ENCODE results near the gene KRT86. TPM values are rescaled to one million over a fixed set of nuclear protein-coding genes. Genes with fewer than 3 reads are reported as not detected.

KRT86 gene
- total and polyA plus RNA-seq, 2 experiments from 2014 or later = 0.16 TPM; not detected in 1

DNA sequence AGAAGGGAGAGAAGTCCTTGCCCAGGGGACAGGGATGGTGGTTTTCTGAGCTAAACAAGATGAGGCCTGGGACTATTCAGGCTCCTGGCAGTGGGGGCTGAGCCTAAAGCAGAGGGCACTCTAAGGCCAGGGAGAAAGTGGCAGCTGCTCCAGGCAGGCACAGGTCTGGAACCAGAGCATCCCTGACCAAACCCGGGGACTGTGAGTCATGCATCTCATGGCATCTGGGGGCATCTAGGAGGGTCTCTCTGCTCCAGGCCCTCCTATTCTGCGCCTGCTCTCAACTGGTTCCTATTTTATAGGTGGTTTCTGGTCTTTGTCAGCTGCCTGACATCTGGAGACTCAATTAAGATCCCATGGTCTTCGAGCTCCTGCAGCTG, 29.8 kb upstream of the KRT86 start:
- H3K4me2 ChIP-seq = no peak overlapping the region
- no peaks in the 10 kb centered on the region for H3K79me2 ChIP-seq (replicated peaks; ENCODE audit: insufficient read depth)
- H3K27ac ChIP-seq (ENCODE audit: low read depth) = no peak overlapping the region
- Mint-ChIP-seq H3K27ac (no peak overlapping the region; the same call in 1 of the 2 replicates), H3K4me1 (peaks cover 35% of the 10 kb centered on the region), H3K27me3 (ENCODE audit: insufficient read depth, low read depth, poor library complexity) (peaks cover 26% of the 10 kb centered on the region), H3K36me3 (ENCODE audit: low read depth) (peaks cover 8% of the 10 kb centered on the region; the same call in 1 of the 3 replicates), H3K9me3 (no peaks in the 10 kb centered on the region), H3K4me3 (no peak overlapping the region)
- no peak overlapping the region for H3K4me3 ChIP-seq
- no peaks in the 10 kb centered on the region for H4K20me1 ChIP-seq (replicated peaks; ENCODE audit: insufficient read depth)
- peaks cover 6% of the 10 kb centered on the region for H3K27me3 ChIP-seq (ENCODE audit: insufficient read depth)
- H3K4me1 ChIP-seq (ENCODE audit: insufficient read depth) = no peaks in the 10 kb centered on the region
- DNase-seq (ENCODE audit: low spot score) (no peak), ATAC-seq (no peak)
- no peaks in the 10 kb centered on the region for H3K36me3 ChIP-seq (ENCODE audit: insufficient read depth)
- no peak overlapping the region for H2AFZ ChIP-seq
- H3K9me2 ChIP-seq (ENCODE audit: insufficient read depth) = no peaks in the 10 kb centered on the region
- TF ChIP-seq ZNF114 (CRISPR knock-in tag; IDR thresholded peaks at IDR 0.05) (no peak), STAT1 (IDR thresholded peaks at IDR 0.05; ENCODE audit: unreplicated experiment) (no peak), JUNB (IDR thresholded peaks at IDR 0.05; ENCODE audit: unreplicated experiment) (no peak), EZH2 (IDR thresholded peaks at IDR 0.05; ENCODE audit: low read depth, unreplicated experiment) (no peak), ZNF331 (CRISPR knock-in tag; IDR thresholded peaks at IDR 0.05; ENCODE audit: low read depth) (no peak), CTCF (conservative IDR thresholded peaks at IDR 0.05; ENCODE audit: low read depth in 2 of 2) (no peak), CREB1 (CRISPR knock-in tag; IDR thresholded peaks at IDR 0.05; ENCODE audit: low read depth) (no peak), POLR2AphosphoS5 (IDR thresholded peaks at IDR 0.05; ENCODE audit: low read depth) (no peak), ETS1 (IDR thresholded peaks at IDR 0.05) (no peak), NANOG (IDR thresholded peaks at IDR 0.05; ENCODE audit: borderline replicate concordance) (no peak), EZH2phosphoT487 (IDR thresholded peaks at IDR 0.05; ENCODE audit: unreplicated experiment) (no peak)
- TF ChIP-seq, protein P1, sequence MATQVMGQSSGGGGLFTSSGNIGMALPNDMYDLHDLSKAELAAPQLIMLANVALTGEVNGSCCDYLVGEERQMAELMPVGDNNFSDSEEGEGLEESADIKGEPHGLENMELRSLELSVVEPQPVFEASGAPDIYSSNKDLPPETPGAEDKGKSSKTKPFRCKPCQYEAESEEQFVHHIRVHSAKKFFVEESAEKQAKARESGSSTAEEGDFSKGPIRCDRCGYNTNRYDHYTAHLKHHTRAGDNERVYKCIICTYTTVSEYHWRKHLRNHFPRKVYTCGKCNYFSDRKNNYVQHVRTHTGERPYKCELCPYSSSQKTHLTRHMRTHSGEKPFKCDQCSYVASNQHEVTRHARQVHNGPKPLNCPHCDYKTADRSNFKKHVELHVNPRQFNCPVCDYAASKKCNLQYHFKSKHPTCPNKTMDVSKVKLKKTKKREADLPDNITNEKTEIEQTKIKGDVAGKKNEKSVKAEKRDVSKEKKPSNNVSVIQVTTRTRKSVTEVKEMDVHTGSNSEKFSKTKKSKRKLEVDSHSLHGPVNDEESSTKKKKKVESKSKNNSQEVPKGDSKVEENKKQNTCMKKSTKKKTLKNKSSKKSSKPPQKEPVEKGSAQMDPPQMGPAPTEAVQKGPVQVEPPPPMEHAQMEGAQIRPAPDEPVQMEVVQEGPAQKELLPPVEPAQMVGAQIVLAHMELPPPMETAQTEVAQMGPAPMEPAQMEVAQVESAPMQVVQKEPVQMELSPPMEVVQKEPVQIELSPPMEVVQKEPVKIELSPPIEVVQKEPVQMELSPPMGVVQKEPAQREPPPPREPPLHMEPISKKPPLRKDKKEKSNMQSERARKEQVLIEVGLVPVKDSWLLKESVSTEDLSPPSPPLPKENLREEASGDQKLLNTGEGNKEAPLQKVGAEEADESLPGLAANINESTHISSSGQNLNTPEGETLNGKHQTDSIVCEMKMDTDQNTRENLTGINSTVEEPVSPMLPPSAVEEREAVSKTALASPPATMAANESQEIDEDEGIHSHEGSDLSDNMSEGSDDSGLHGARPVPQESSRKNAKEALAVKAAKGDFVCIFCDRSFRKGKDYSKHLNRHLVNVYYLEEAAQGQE (IDR thresholded peaks at IDR 0.05; ENCODE audit: unreplicated experiment) = no peak
- TF ChIP-seq, protein P2, sequence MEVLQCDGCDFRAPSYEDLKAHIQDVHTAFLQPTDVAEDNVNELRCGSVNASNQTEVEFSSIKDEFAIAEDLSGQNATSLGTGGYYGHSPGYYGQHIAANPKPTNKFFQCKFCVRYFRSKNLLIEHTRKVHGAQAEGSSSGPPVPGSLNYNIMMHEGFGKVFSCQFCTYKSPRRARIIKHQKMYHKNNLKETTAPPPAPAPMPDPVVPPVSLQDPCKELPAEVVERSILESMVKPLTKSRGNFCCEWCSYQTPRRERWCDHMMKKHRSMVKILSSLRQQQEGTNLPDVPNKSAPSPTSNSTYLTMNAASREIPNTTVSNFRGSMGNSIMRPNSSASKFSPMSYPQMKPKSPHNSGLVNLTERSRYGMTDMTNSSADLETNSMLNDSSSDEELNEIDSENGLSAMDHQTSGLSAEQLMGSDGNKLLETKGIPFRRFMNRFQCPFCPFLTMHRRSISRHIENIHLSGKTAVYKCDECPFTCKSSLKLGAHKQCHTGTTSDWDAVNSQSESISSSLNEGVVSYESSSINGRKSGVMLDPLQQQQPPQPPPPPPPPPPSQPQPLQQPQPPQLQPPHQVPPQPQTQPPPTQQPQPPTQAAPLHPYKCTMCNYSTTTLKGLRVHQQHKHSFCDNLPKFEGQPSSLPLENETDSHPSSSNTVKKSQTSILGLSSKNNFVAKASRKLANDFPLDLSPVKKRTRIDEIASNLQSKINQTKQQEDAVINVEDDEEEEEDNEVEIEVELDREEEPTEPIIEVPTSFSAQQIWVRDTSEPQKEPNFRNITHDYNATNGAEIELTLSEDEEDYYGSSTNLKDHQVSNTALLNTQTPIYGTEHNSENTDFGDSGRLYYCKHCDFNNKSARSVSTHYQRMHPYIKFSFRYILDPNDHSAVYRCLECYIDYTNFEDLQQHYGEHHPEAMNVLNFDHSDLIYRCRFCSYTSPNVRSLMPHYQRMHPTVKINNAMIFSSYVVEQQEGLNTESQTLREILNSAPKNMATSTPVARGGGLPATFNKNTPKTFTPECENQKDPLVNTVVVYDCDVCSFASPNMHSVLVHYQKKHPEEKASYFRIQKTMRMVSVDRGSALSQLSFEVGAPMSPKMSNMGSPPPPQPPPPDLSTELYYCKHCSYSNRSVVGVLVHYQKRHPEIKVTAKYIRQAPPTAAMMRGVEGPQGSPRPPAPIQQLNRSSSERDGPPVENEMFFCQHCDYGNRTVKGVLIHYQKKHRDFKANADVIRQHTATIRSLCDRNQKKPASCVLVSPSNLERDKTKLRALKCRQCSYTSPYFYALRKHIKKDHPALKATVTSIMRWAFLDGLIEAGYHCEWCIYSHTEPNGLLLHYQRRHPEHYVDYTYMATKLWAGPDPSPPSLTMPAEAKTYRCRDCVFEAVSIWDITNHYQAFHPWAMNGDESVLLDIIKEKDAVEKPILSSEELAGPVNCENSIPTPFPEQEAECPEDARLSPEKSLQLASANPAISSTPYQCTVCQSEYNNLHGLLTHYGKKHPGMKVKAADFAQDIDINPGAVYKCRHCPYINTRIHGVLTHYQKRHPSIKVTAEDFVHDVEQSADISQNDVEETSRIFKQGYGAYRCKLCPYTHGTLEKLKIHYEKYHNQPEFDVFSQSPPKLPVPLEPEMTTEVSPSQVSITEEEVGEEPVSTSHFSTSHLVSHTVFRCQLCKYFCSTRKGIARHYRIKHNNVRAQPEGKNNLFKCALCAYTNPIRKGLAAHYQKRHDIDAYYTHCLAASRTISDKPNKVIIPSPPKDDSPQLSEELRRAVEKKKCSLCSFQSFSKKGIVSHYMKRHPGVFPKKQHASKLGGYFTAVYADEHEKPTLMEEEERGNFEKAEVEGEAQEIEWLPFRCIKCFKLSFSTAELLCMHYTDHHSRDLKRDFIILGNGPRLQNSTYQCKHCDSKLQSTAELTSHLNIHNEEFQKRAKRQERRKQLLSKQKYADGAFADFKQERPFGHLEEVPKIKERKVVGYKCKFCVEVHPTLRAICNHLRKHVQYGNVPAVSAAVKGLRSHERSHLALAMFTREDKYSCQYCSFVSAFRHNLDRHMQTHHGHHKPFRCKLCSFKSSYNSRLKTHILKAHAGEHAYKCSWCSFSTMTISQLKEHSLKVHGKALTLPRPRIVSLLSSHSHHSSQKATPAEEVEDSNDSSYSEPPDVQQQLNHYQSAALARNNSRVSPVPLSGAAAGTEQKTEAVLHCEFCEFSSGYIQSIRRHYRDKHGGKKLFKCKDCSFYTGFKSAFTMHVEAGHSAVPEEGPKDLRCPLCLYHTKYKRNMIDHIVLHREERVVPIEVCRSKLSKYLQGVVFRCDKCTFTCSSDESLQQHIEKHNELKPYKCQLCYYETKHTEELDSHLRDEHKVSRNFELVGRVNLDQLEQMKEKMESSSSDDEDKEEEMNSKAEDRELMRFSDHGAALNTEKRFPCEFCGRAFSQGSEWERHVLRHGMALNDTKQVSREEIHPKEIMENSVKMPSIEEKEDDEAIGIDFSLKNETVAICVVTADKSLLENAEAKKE (CRISPR knock-in tag; IDR thresholded peaks at IDR 0.05) = no peak
- no peaks in the 10 kb centered on the region for H3F3A ChIP-seq (replicated peaks; ENCODE audit: low read depth)
